HCT116 (cell line): Measurements from ENCODE around the gene GFI1B. TPM values are rescaled to one million over a fixed set of nuclear protein-coding genes. Genes with fewer than 3 reads are reported as not detected.

Source experiments
- ATAC-seq: fragments of 200-7000 bp; cut with Tn5 transposase; 2 replicates; pipeline ENCODE4 v1.9.1; 2020; ENCODE audit warnings: mild to moderate bottlenecking, moderate library complexity
- BruUV-seq: library from RNA; stranded (reverse); fragments of 400-500 nt; replicated peaks from 2 replicates; lab custom pipeline; 2021; lab: Mats Ljungman, UMichigan
- CTCF ChIA-PET: fragments of 300-600 bp; sonication (Branson Sonifier 250); formaldehyde crosslinking; loops from one replicate; lab custom pipeline; 2021; ENCODE audit warnings: antibody characterized with exemption; lab: Charles Lee
- POLR2A ChIA-PET: fragments of 300-600, 350-600 bp; sonication (Branson Sonifier 250); formaldehyde crosslinking; loops from one replicate; lab custom pipeline; 2021; ENCODE audit warnings: antibody characterized with exemption; lab: Charles Lee
- RAD21 ChIA-PET, 2 experiments: fragments of 300-600 bp; sonication (Branson Sonifier 250); formaldehyde crosslinking; loops; one replicate each; lab custom pipeline; 2023; ENCODE audit warnings: low total read pairs in 2 of 2; ENCODE audit not compliant: uncharacterized antibody in 2 of 2, unreplicated experiment in 2 of 2, low non-redundant PET in 1 of 2; lab: Charles Lee
- DNase-seq: peaks from one replicate; pipeline ENCODE4 v3.0.0-alpha.2; 2010; ENCODE audit warnings: low read depth, low spot score
- H2AFZ ChIP-seq: fragments of 200-600 bp; shearing (Covaris generic), sonication (generic); 2 replicates; pipeline ENCODE4 v1.6.1; 2017; ENCODE audit warnings: low read depth, mixed run types, mixed read lengths, antibody characterized with exemption, low read length; ENCODE audit not compliant: poor library complexity, severe bottlenecking
- H3K27ac ChIP-seq: 2 replicates; pipeline ENCODE4 v1.5.1; 2012; ENCODE audit warnings: low read depth, low read length
- H3K27me3 ChIP-seq: fragments of 200-600 bp; sonication (generic); 2 replicates; pipeline ENCODE4 v1.6.1; 2016; ENCODE audit warnings: mixed run types, low read length, mixed read lengths; ENCODE audit not compliant: insufficient read depth
- H3K36me3 ChIP-seq, 2 experiments: fragments of 200-500 bp in 1 of 2; fragments of 200-600 bp in 1 of 2; sonication (Bioruptor generic) in 1 of 2; sonication (generic) in 1 of 2; 2 replicates each; pipeline versions ENCODE4 v1.5.1 to v1.6.1; 2014 to 2016; ENCODE audit warnings: low read length in 2 of 2, inconsistent platforms in 1 of 2, mixed read lengths in 1 of 2, mixed run types in 1 of 2; ENCODE audit not compliant: insufficient read depth in 2 of 2, control insufficient read depth in 1 of 2
- H3K4me1 ChIP-seq, 2 experiments: fragments of 200-600 bp in 1 of 2; sonication (generic) in 1 of 2; 2 replicates each; pipeline versions ENCODE4 v1.5.1 to v1.6.1; 2012 to 2017; ENCODE audit warnings: low read length in 2 of 2, inconsistent platforms in 1 of 2, mild to moderate bottlenecking in 1 of 2, mixed read lengths in 1 of 2, mixed run types in 1 of 2, moderate library complexity in 1 of 2; ENCODE audit not compliant: insufficient read depth in 2 of 2, control insufficient read depth in 1 of 2
- H3K4me2 ChIP-seq: fragments of 200-600 bp; sonication (generic); 2 replicates; pipeline ENCODE4 v1.6.1; 2017; ENCODE audit warnings: mixed run types, low read length, mixed read lengths
- H3K4me3 ChIP-seq, 2 experiments: fragments of 200-600 bp in 1 of 2; sonication (generic) in 1 of 2; replicated peaks in 1 of 2; 2 replicates each; pipeline ENCODE4 v1.5.1; 2011 to 2016; ENCODE audit warnings: low read length in 2 of 2, control low read depth in 1 of 2, low read depth in 1 of 2, mild to moderate bottlenecking in 1 of 2, mixed read lengths in 1 of 2, mixed run types in 1 of 2
- H3K79me2 ChIP-seq: fragments of 200-600 bp; sonication (generic); 2 replicates; pipeline ENCODE4 v1.6.1; 2017; ENCODE audit warnings: mild to moderate bottlenecking, mixed run types, low read length, moderate library complexity, mixed read lengths; ENCODE audit not compliant: insufficient read depth
- H3K9ac ChIP-seq: fragments of 200-600 bp; sonication (generic); 2 replicates; pipeline ENCODE4 v1.6.1; 2016; ENCODE audit warnings: low read length, mixed read lengths
- H3K9me2 ChIP-seq: fragments of 200-600 bp; sonication (generic), shearing (Covaris generic); 2 replicates; pipeline ENCODE4 v1.6.1; 2017; ENCODE audit warnings: mixed run types, mild to moderate bottlenecking, moderate library complexity; ENCODE audit not compliant: insufficient read depth
- H3K9me3 ChIP-seq, 2 experiments: fragments of 200-500 bp in 1 of 2; fragments of 200-600 bp in 1 of 2; sonication (Bioruptor generic) in 1 of 2; sonication (generic) in 1 of 2; 2 replicates each; pipeline ENCODE4 v1.6.1; 2014 to 2017; ENCODE audit warnings: low read length in 2 of 2, mixed read lengths in 2 of 2, inconsistent platforms in 1 of 2, low read depth in 1 of 2, mild to moderate bottlenecking in 1 of 2, mixed run types in 1 of 2, moderate library complexity in 1 of 2; ENCODE audit not compliant: control insufficient read depth in 1 of 2, insufficient read depth in 1 of 2
- H4K20me1 ChIP-seq: fragments of 200-600 bp; sonication (generic), shearing (Covaris generic); 2 replicates; pipeline ENCODE4 v1.6.1; 2017; ENCODE audit warnings: mixed run types, mild to moderate bottlenecking, moderate library complexity; ENCODE audit not compliant: insufficient read depth
- CTCF ChIP-seq, 3 experiments: fragments of 200-600 bp in 1 of 3; sonication (generic) in 1 of 3; IDR thresholded peaks in 2 of 3; conservative IDR thresholded peaks in 1 of 3; 2 replicates each; pipeline ENCODE4 v1.5.1; 2012 to 2017; ENCODE audit warnings: low read depth in 2 of 3, low read length in 2 of 3, antibody characterized with exemption in 1 of 3, borderline replicate concordance in 1 of 3, control low read depth in 1 of 3, mild to moderate bottlenecking in 1 of 3, mixed read lengths in 1 of 3, mixed run types in 1 of 3, moderate library complexity in 1 of 3; ENCODE audit not compliant: insufficient read depth in 1 of 3
- EZH2phosphoT487 ChIP-seq: fragments of 200-600 bp; IDR thresholded peaks from 2 replicates; pipeline ENCODE4 v1.6.1; 2018; ENCODE audit warnings: antibody characterized with exemption, borderline replicate concordance
- intact Hi-C: fragments of 100-400 bp; cut with micrococcal nuclease; formaldehyde crosslinking; loops from 2 replicates; pipeline ENCODE4 v1.10.0; 2022
- total RNA-seq: library from RNA; stranded (reverse); gene quantifications from one replicate; pipeline ENCODE4 v1.2.1, GENCODE V29; 2021; ENCODE audit not compliant: unreplicated experiment

Gene GFI1B
- total RNA-seq, 1 experiment from 2014 or later = 0.20 TPM

- POLR2A ChIA-PET = no interaction called here
- Histone ChIP-seq H4K20me1 (no peaks in the 10 kb centered on the region), H2AFZ (no peak overlapping the region), H3K9me3 (no peaks in the 10 kb centered on the region), H3K27me3 (no peaks in the 10 kb centered on the region), H3K4me2 (no peak overlapping the region), H3K79me2 (no peaks in the 10 kb centered on the region), H3K9ac (no peak overlapping the region), H3K4me3 (no peak overlapping the region), H3K9me2 (no peaks in the 10 kb centered on the region), H3K36me3 (no peaks in the 10 kb centered on the region), H3K4me1 (peaks cover 0 to 5% of the 10 kb centered on the region in 2 experiments; a peak in 2 of 4 replicates), H3K27ac (no peak overlapping the region)
- CTCF ChIA-PET = no interaction called here
- BruUV-seq = no TSS peak
- RAD21 ChIA-PET = interaction anchor here in 1 of 2 experiments (0.6 kb wide), 1 partner anchor 486 kb away, joined by 3 read pairs; no protein-coding TSS in a partner anchor
- TF ChIP-seq EZH2phosphoT487 = no peak
- no peak for TF ChIP-seq CTCF (IDR thresholded peaks at IDR 0.05 in 2 of 3, conservative IDR thresholded peaks at IDR 0.05 in 1 of 3; ENCODE audit: borderline replicate concordance in 1 of 3, insufficient read depth in 1 of 3, low read depth in 2 of 3, low read length in 2 of 3)
- intact Hi-C loops = no loop called here
- DNase-seq (no peak), ATAC-seq (no peak)
Measured at GRCh38 chr9:132998831-132999635, 20.5 kb downstream of the GFI1B start.
